GM10248 (cell line): Measurements from ENCODE around the gene GDF9.
A peak's percentile ranks its signal among the peaks of the same experiment; 100 is the strongest.

ENCODE experiments used
- CTCF ChIA-PET: fragments of 300-600 bp; sonication (Branson Sonifier 250); formaldehyde crosslinking; extraction: SDS; loops from one replicate; lab custom pipeline; 2021; ENCODE audit warnings: antibody characterized with exemption; lab: Yijun Ruan, JAX
- POLR2A ChIA-PET: fragments of 350-650 bp; sonication (Branson Sonifier 250); formaldehyde crosslinking; extraction: SDS; loops from one replicate; lab custom pipeline; 2020; ENCODE audit warnings: antibody characterized with exemption; lab: Yijun Ruan, JAX
- DNase-seq: peaks from one replicate; pipeline ENCODE4 v3.0.0; 2012; ENCODE audit errors: extremely low spot score
- CTCF ChIP-seq: IDR thresholded peaks from 2 replicates; pipeline ENCODE4 v1.5.1; 2012; ENCODE audit warnings: mild to moderate bottlenecking, low read depth; ENCODE audit errors: extremely low read depth, missing control alignments, control extremely low read depth

Gene GDF9

GRCh38 chr5:132825033-132825833 lies 41.0 kb downstream of the GDF9 start:
- DNase-seq, result no peak
- TF ChIP-seq CTCF, result no peak
- POLR2A ChIA-PET, result no interaction called here
- CTCF ChIA-PET, result interaction anchor here (0.9 to 20.6 kb wide), 11 partner anchors 8 to 439 kb away, joined by 3 to 215 read pairs (median 3); partner anchors contain the start of genes CCNI2, GDF9 and UQCRQ

GRCh38 chr5:132824426-132824825 lies 41.8 kb downstream of the GDF9 start:
- POLR2A ChIA-PET, result no interaction called here
- CTCF ChIA-PET, result interaction anchor here (0.9 to 20.6 kb wide), 10 partner anchors 9 to 321 kb away, joined by 3 to 215 read pairs (median 5); partner anchors contain the start of genes CCNI2, GDF9 and UQCRQ

GRCh38 chr5:132823481-132824050 lies 42.7 kb downstream of the GDF9 start:
- ChIA-PET CTCF (interaction anchor here (0.8 to 20.6 kb wide), 15 partner anchors 8 to 437 kb away, joined by 3 to 215 read pairs (median 5); partner anchors contain the start of genes GDF9, SHROOM1 and UQCRQ), POLR2A (no interaction called here)
- no peak for TF ChIP-seq CTCF
- DNase-seq, result no peak

More at GRCh38 chr5:132824426-132824825, 41.8 kb downstream of the GDF9 start:
- no peak for TF ChIP-seq CTCF
- DNase-seq, result no peak

DNA sequence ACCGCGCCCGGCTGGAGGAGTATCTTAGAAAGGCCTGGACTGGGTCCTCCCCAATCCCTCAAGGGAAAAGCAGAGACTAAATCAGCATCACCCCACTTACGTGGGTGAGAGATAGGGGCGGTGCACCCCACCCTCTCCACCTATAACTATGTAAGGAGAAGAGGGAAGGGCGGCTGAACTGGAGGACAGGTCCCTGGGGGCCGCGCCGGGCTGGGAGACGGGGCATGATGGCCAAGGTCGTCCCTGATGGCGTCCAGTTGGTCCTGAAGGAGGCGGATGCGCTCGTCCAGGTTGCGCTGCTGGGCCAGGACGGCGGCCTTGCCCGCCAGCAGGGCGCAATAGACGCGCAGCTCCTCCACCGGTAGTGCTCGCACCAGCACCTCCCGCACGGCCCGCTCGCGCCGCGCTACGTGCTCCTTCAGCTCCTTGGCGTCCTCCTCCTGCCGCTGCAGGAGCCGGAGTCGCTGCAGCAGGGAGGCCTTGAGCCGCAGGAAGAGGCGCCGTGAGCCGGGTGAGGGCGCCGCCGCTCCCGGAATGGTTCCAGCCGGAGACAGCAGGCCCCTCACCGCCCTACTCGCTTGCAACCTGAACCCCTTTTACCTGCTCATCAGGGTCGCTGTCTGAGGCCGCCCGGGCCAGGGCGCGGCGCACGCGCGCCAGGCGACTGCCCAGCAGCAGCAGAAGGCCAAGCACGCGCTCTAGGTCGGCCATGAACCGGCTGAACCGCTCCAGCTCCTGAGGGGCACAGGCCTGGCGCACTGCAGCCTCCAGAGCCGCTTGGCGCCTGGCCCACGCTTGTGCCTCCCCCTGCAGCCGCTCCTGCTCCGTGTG lies 43.4 kb downstream of the GDF9 start:
- CTCF ChIA-PET, result interaction anchor here (0.8 to 20.6 kb wide), 16 partner anchors 8 to 438 kb away, joined by 3 to 215 read pairs (median 4); partner anchors contain the start of genes GDF9, SHROOM1 and UQCRQ

DNA sequence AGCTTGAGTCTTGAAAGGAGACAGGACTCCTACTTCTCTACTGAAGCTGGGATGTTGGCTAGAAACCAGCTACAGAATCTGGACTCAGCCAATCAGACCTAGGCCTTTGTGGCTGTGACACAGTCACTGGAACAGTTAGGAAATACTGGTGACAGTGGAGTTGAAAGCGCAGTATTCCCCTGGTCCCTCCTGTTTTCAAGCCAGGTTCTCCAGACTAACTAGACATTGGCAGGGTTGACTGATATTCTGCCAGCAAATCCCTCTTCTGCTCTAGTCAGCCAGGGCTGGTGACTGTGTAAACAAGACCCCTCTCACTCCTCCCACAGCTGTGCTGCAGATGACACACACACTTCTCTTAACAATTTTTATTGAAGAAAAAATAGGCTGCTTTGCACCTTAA lies 44.5 kb downstream of the GDF9 start:
- ChIA-PET POLR2A (no interaction called here), CTCF (interaction anchor here (1.5 to 9.3 kb wide), 16 partner anchors 10 to 434 kb away, joined by 3 to 98 read pairs (median 14); partner anchors contain the start of genes IRF1, SEPTIN8 and SHROOM1)
- TF ChIP-seq CTCF, result no peak
- DNase-seq, result no peak

More for the DNA sequence above, 43.4 kb downstream of the GDF9 start:
- DNase-seq, result no peak
- POLR2A ChIA-PET, result no interaction called here
- TF ChIP-seq CTCF, result peak; percentile 9

GRCh38 chr5:132821350-132821749 lies 44.9 kb downstream of the GDF9 start:
- ChIA-PET CTCF (interaction anchor here (1.1 to 9.3 kb wide), 36 partner anchors 10 to 438 kb away, joined by 3 to 98 read pairs (median 9); partner anchors contain the start of genes IRF1, KIF3A, SEPTIN8 and SHROOM1), POLR2A (no interaction called here)
- no peak for DNase-seq
- TF ChIP-seq CTCF, result no peak
